SJSA1 (cell line): Measurements from ENCODE around the gene PHACTR3. TPM values are rescaled to one million over a fixed set of nuclear protein-coding genes. Genes with fewer than 3 reads are reported as not detected.

Experiments
- DNase-seq, 2 experiments: peaks; one replicate each; pipeline ENCODE4 v3.0.0-alpha.2; 2015 to 2020; ENCODE audit warnings: low spot score in 2 of 2, low read depth in 1 of 2
- H3K27ac ChIP-seq: fragments of 250-450 bp; sonication (Bioruptor Pico); 2 replicates; pipeline ENCODE4 v1.5.1; 2020; ENCODE audit warnings: mild to moderate bottlenecking, moderate library complexity
- H3K27me3 ChIP-seq: fragments of 250-450 bp; sonication (Bioruptor Pico); replicated peaks from 2 replicates; pipeline ENCODE4 v1.5.1; 2020; ENCODE audit warnings: mild to moderate bottlenecking, moderate library complexity
- H3K36me3 ChIP-seq: fragments of 250-450 bp; sonication (Bioruptor Pico); 2 replicates; pipeline ENCODE4 v1.5.1; 2020; ENCODE audit warnings: mild to moderate bottlenecking
- H3K4me1 ChIP-seq: fragments of 250-450 bp; sonication (Bioruptor Pico); replicated peaks from 2 replicates; pipeline ENCODE4 v1.6.1; 2021; ENCODE audit warnings: mild to moderate bottlenecking
- H3K4me3 ChIP-seq: fragments of 250-450 bp; sonication (Bioruptor Pico); 2 replicates; pipeline ENCODE4 v1.5.1; 2020; ENCODE audit warnings: mild to moderate bottlenecking
- H3K9me3 ChIP-seq: fragments of 250-450 bp; sonication (Bioruptor Pico); replicated peaks from 2 replicates; pipeline ENCODE4 v1.5.1; 2020; ENCODE audit warnings: mild to moderate bottlenecking
- total RNA-seq: library from RNA; depleted of rRNA; stranded (reverse); fragments of >200 nt; shearing (Covaris generic); gene quantifications from 2 replicates; pipeline ENCODE4 v1.2.3, GENCODE V29; 2014

The PHACTR3 gene
- total RNA-seq, 1 experiment from 2014 or later, result not detected

GRCh38 chr20:59824711-59825562 lies 220.6 kb downstream of the PHACTR3 start:
- Histone ChIP-seq H3K9me3 (no peaks in the 10 kb centered on the region), H3K27ac (no peak overlapping the region), H3K4me1 (no peaks in the 10 kb centered on the region), H3K27me3 (0 out of 2 replicates have a peak, but pooled peaks cover 7% of the 10 kb centered on the region), H3K4me3 (no peak overlapping the region), H3K36me3 (no peaks in the 10 kb centered on the region)
- no peak for DNase-seq

- no peak for DNase-seq
- no peak overlapping the region for H3K4me3 ChIP-seq
- H3K9me3 ChIP-seq, result no peaks in the 10 kb centered on the region
- no peaks in the 10 kb centered on the region for H3K4me1 ChIP-seq
- no peak overlapping the region for H3K27ac ChIP-seq
- H3K27me3 ChIP-seq, result 0 out of 2 replicates have a peak, but pooled peaks cover 7% of the 10 kb centered on the region
- H3K36me3 ChIP-seq, result no peaks in the 10 kb centered on the region
These were observed 221.2 kb downstream of the PHACTR3 start for GRCh38 chr20:59825563-59825920.

GRCh38 chr20:59825944-59826759 lies 221.8 kb downstream of the PHACTR3 start:
- no peak overlapping the region for H3K4me3 ChIP-seq
- H3K9me3 ChIP-seq, result no peaks in the 10 kb centered on the region
- 0 out of 2 replicates have a peak, but pooled peaks cover 7% of the 10 kb centered on the region for H3K27me3 ChIP-seq
- H3K27ac ChIP-seq, result no peak overlapping the region
- no peaks in the 10 kb centered on the region for H3K4me1 ChIP-seq
- DNase-seq, result peak in 1 of 2 experiments; percentile 37
- no peaks in the 10 kb centered on the region for H3K36me3 ChIP-seq

- H3K36me3 ChIP-seq, result no peaks in the 10 kb centered on the region
- H3K9me3 ChIP-seq, result no peaks in the 10 kb centered on the region
- no peak overlapping the region for H3K4me3 ChIP-seq
- peak in 1 of 2 experiments; percentile 36 for DNase-seq
- 0 out of 2 replicates have a peak, but pooled peaks cover 7% of the 10 kb centered on the region for H3K27me3 ChIP-seq
- no peak overlapping the region for H3K27ac ChIP-seq
- no peaks in the 10 kb centered on the region for H3K4me1 ChIP-seq
These were observed 223.1 kb downstream of the PHACTR3 start for GRCh38 chr20:59827138-59828056.

- no peaks in the 10 kb centered on the region for H3K9me3 ChIP-seq
- H3K4me3 ChIP-seq, result no peak overlapping the region
- no peak for DNase-seq
- H3K36me3 ChIP-seq, result no peaks in the 10 kb centered on the region
- H3K27me3 ChIP-seq, result 0 out of 2 replicates have a peak, but pooled peaks cover 6% of the 10 kb centered on the region
- H3K4me1 ChIP-seq, result no peaks in the 10 kb centered on the region
- H3K27ac ChIP-seq, result no peak overlapping the region
These were observed 224.0 kb downstream of the PHACTR3 start for GRCh38 chr20:59828125-59829053.

- H3K4me3 ChIP-seq, result no peak overlapping the region
- H3K36me3 ChIP-seq, result no peaks in the 10 kb centered on the region
- H3K27ac ChIP-seq, result no peak overlapping the region
- no peaks in the 10 kb centered on the region for H3K9me3 ChIP-seq
- DNase-seq, result no peak
- 0 out of 2 replicates have a peak, but pooled peaks cover 5% of the 10 kb centered on the region for H3K27me3 ChIP-seq
- H3K4me1 ChIP-seq, result no peaks in the 10 kb centered on the region
These were observed 224.9 kb downstream of the PHACTR3 start for GRCh38 chr20:59829054-59829785.

GRCh38 chr20:59829786-59830664 lies 225.7 kb downstream of the PHACTR3 start:
- 0 out of 2 replicates have a peak, but pooled peaks cover 5% of the 10 kb centered on the region for H3K27me3 ChIP-seq
- no peak for DNase-seq
- no peak overlapping the region for H3K4me3 ChIP-seq
- no peak overlapping the region for H3K27ac ChIP-seq
- H3K9me3 ChIP-seq, result no peaks in the 10 kb centered on the region
- no peaks in the 10 kb centered on the region for H3K36me3 ChIP-seq
- H3K4me1 ChIP-seq, result 0 out of 2 replicates have a peak, but pooled peaks cover 2% of the 10 kb centered on the region

- Histone ChIP-seq H3K4me1 (peaks cover 7% of the 10 kb centered on the region), H3K36me3 (no peaks in the 10 kb centered on the region), H3K27me3 (0 out of 2 replicates have a peak, but pooled peaks cover 5% of the 10 kb centered on the region), H3K4me3 (no peak overlapping the region), H3K9me3 (no peaks in the 10 kb centered on the region), H3K27ac (no peak overlapping the region)
- DNase-seq, result no peak
These were observed 226.3 kb downstream of the PHACTR3 start for GRCh38 chr20:59830665-59831023.

GRCh38 chr20:59831024-59831915 lies 226.9 kb downstream of the PHACTR3 start:
- Histone ChIP-seq H3K27ac (no peak overlapping the region), H3K4me3 (no peak overlapping the region), H3K9me3 (no peaks in the 10 kb centered on the region), H3K27me3 (0 out of 2 replicates have a peak, but pooled peaks cover 5% of the 10 kb centered on the region), H3K4me1 (peaks cover 13% of the 10 kb centered on the region), H3K36me3 (no peaks in the 10 kb centered on the region)
- peak in 1 of 2 experiments; percentile 39 for DNase-seq

GRCh38 chr20:59831916-59832270 lies 227.6 kb downstream of the PHACTR3 start:
- Histone ChIP-seq H3K4me3 (no peak overlapping the region), H3K27ac (no peak overlapping the region), H3K36me3 (no peaks in the 10 kb centered on the region), H3K27me3 (peaks cover 8% of the 10 kb centered on the region), H3K4me1 (peaks cover 15% of the 10 kb centered on the region), H3K9me3 (no peaks in the 10 kb centered on the region)
- no peak for DNase-seq
